ENCODE measurements around the gene B4GALT1.

- TF ChIP-seq CTCF (conservative IDR thresholded peaks at IDR 0.05; ENCODE audit: low read depth, low read length) = no peak
- no peak for TF ChIP-seq EZH2 (IDR thresholded peaks at IDR 0.05; ENCODE audit: borderline replicate concordance, low read depth, low read length, poor library complexity, severe bottlenecking)
These were observed 32.1 kb downstream of the B4GALT1 start for GRCh38 chr9:33135031-33135461.
